Measurements from ENCODE around the gene UBE2E3. TPM values are rescaled to one million over a fixed set of nuclear protein-coding genes. Genes with fewer than 3 reads are reported as not detected.

UBE2E3 gene
- total RNA-seq, 2 donors from 2014 or later = 43.1 to 52.5 TPM

DNA sequence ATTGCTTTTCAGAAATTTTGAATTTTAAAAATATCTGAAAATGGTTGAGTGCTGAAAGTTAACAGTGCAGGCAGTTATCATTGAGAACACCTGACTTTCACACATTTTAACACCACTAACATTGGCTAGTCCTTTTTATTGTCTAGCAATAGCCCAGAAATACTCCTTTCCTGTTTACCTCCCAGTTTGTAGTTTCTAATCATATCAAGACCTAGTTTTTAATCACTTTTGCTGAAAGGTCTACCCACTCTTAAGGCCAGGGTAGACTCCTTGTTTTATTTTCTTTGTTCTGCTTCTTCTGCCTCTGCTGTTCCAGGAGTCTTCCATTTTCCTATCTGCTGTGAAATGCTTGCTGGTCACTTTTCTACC, 72.1 kb downstream of the UBE2E3 start:
- TF ChIP-seq, protein P1, sequence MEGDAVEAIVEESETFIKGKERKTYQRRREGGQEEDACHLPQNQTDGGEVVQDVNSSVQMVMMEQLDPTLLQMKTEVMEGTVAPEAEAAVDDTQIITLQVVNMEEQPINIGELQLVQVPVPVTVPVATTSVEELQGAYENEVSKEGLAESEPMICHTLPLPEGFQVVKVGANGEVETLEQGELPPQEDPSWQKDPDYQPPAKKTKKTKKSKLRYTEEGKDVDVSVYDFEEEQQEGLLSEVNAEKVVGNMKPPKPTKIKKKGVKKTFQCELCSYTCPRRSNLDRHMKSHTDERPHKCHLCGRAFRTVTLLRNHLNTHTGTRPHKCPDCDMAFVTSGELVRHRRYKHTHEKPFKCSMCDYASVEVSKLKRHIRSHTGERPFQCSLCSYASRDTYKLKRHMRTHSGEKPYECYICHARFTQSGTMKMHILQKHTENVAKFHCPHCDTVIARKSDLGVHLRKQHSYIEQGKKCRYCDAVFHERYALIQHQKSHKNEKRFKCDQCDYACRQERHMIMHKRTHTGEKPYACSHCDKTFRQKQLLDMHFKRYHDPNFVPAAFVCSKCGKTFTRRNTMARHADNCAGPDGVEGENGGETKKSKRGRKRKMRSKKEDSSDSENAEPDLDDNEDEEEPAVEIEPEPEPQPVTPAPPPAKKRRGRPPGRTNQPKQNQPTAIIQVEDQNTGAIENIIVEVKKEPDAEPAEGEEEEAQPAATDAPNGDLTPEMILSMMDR (IDR thresholded peaks at IDR 0.05) = no peak
- Histone ChIP-seq H3K27ac (no peak overlapping the region), H3K4me1 (no peaks in the 10 kb centered on the region), H3K36me3 (no peaks in the 10 kb centered on the region), H3K9me3 (no peaks in the 10 kb centered on the region), H3K9ac (ENCODE audit: low read depth in 2 of 2, low read length in 2 of 2) (no peak overlapping the region), H3K4me3 (no peak overlapping the region), H3K27me3 (no peaks in the 10 kb centered on the region)
- intact Hi-C loops (cut with DNase I) = loop anchor here (10.0 kb wide), 2 partner anchors 448 to 808 kb away; no protein-coding TSS in a partner anchor
- no peak for DNase-seq

DNA sequence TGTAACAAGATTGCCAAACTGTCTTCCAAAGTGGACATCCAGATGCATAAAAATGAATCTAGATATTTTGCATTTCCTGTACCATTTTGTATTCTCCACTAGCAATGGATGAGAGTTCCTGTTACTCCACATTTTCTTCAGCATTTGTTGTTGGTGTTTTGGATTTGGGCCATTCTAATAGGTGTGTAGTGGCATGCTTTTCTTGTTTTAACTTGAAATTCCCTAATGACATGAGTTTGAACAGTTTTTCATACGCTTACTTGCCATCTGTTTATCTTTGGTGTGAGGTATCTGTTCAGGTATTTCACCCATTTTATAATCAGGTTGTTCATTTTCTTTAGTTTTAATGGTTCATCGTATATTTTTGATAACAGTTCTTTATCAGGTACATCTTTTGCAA, 73.9 kb downstream of the UBE2E3 start:
- no peaks in the 10 kb centered on the region for H3K27me3 ChIP-seq
- TF ChIP-seq, protein P1 (IDR thresholded peaks at IDR 0.05) = no peak
- H3K36me3 ChIP-seq = no peaks in the 10 kb centered on the region
- intact Hi-C loops (cut with DNase I) = loop anchor here (10.0 kb wide), 2 partner anchors 449 to 809 kb away; no protein-coding TSS in a partner anchor
- H3K9ac ChIP-seq (ENCODE audit: low read depth in 2 of 2, low read length in 2 of 2) = no peak overlapping the region
- H3K4me3 ChIP-seq = no peak overlapping the region
- H3K9me3 ChIP-seq = no peaks in the 10 kb centered on the region
- DNase-seq = no peak
- no peak overlapping the region for H3K27ac ChIP-seq
- no peaks in the 10 kb centered on the region for H3K4me1 ChIP-seq

DNA sequence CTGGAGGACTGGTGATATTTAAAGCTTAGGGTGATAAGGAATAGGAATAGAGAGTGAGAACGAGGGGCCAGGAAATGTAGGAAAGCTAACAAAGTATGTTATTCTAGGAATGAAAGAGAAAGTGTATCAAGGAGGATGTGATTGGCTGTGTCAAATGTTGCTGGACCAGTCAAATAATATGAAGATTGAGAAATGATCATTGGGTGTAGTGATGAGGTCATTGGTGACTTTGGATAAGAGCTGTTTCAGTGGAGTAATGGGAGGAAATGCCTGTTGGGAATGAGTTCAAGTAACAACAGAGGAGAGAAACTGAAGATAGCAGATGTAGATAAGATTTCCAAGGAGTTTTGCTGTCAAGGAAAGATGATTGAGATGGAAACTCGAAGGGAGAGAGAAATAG, 74.4 kb downstream of the UBE2E3 start:
- no peak overlapping the region for H3K4me3 ChIP-seq
- DNase-seq = no peak
- H3K9me3 ChIP-seq = no peaks in the 10 kb centered on the region
- TF ChIP-seq, protein P1 (IDR thresholded peaks at IDR 0.05) = no peak
- intact Hi-C loops (cut with DNase I) = loop anchor here (5.0 to 10.0 kb wide), 3 partner anchors 450 to 933 kb away; no protein-coding TSS in a partner anchor
- no peaks in the 10 kb centered on the region for H3K27me3 ChIP-seq
- no peak overlapping the region for H3K27ac ChIP-seq
- no peak overlapping the region for H3K9ac ChIP-seq (ENCODE audit: low read depth in 2 of 2, low read length in 2 of 2)
- H3K4me1 ChIP-seq = no peaks in the 10 kb centered on the region
- no peaks in the 10 kb centered on the region for H3K36me3 ChIP-seq

DNA sequence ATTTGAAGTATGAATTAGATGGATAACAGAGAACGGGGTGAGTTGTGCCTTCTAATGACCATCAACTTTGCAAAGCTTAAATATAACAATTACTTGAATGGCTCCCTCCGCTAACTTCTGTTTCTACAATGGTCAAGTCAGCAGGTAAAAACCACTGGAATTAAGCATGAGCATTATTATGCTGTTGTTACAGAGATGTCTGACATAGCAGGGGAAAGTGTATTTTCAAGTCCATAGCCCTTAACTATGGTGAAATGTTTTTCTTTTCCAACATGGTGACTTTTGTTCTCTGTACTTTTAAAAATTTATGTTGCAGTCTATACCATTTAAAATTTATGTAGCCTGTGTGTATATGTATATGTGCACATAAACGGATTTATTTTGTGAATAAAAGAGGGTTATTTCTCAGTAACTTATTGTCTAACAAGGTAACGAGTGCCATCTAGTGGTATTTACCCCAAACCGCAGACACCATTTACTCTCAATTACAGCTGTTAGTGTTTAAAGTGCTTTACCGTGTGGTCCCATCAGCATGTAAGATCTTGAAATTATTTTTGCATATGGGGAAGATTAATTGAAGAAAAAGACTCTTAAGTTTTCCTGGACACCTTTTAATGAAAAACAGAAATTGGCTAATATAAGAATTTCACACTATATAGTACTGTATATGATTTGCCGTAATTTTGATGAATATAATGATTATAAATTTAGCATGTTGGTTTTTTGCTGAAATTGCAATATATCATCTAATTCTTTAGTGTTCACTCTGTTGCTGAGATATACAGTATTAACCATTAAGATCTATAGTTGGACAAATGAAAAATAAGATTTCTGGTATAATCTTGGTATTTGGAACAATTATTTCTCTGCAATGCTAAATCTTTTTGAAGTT, 78.2 kb downstream of the UBE2E3 start:
- no peak overlapping the region for H3K4me3 ChIP-seq
- H3K36me3 ChIP-seq = no peaks in the 10 kb centered on the region
- H3K9ac ChIP-seq (ENCODE audit: low read depth in 2 of 2, low read length in 2 of 2) = no peak overlapping the region
- no peaks in the 10 kb centered on the region for H3K4me1 ChIP-seq
- no peak overlapping the region for H3K27ac ChIP-seq
- peak; percentile 40 for DNase-seq
- no peaks in the 10 kb centered on the region for H3K9me3 ChIP-seq
- H3K27me3 ChIP-seq = no peaks in the 10 kb centered on the region
- TF ChIP-seq, protein P1 (IDR thresholded peaks at IDR 0.05) = peak; percentile 81
- intact Hi-C loops (cut with DNase I) = loop anchor here (5.0 to 10.0 kb wide), 3 partner anchors 454 to 936 kb away; no protein-coding TSS in a partner anchor

DNA sequence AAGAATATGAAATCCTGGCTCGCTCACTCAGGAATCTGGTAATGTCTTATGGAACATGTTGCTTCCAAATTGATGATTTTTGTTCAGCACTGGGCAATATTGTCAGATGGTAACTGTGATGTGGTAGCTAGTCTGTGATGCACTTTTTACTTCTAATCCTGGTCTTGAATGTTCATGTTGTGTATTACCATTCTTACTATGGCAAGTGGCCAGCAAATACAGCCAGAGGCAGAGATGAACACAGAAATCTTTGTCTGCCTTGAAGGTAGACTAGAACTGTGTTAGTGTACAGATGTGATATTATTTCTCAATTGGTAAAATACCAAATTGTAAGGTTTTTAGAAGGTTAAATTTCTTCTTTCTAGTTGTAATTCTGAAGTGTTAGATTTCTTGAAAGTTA, 83.3 kb downstream of the UBE2E3 start:
- no peak overlapping the region for H3K4me3 ChIP-seq
- DNase-seq = no peak
- no peaks in the 10 kb centered on the region for H3K27me3 ChIP-seq
- TF ChIP-seq, protein P1 (IDR thresholded peaks at IDR 0.05) = no peak
- intact Hi-C loops (cut with DNase I) = no loop called here
- no peaks in the 10 kb centered on the region for H3K9me3 ChIP-seq
- no peaks in the 10 kb centered on the region for H3K4me1 ChIP-seq
- no peak overlapping the region for H3K9ac ChIP-seq (ENCODE audit: low read depth in 2 of 2, low read length in 2 of 2)
- H3K27ac ChIP-seq = no peak overlapping the region
- H3K36me3 ChIP-seq = no peaks in the 10 kb centered on the region
